Measurements from ENCODE around the gene DECR2.
"Not testable (repeated sequence)": the region's sequence is repeated elsewhere in the genome, so short reads cannot be mapped to it uniquely, and the experiment has no call there.

The DECR2 gene

GRCh38 chr16:386641-387156 lies 15.0 kb upstream of the DECR2 start:
- in situ Hi-C loops (cut with HindIII; ENCODE audit: low sequenced_read_pairs) = no loop called here
- no peak overlapping the region for H3K4me3 ChIP-seq (ENCODE audit: low read depth, low read length)
- TF ChIP-seq CTCF (IDR thresholded peaks at IDR 0.05; ENCODE audit: low read depth, low read length, missing control alignments) = no peak
- DNase-seq (ENCODE audit: low read depth) = no peak

- DNase-seq (ENCODE audit: low read depth); in situ Hi-C loops (cut with HindIII; ENCODE audit: low sequenced_read_pairs); H3K4me3 ChIP-seq (ENCODE audit: low read depth, low read length): not testable (repeated sequence)
- TF ChIP-seq CTCF (IDR thresholded peaks at IDR 0.05; ENCODE audit: low read depth, low read length, missing control alignments) = peak; percentile 22
These were observed 13.7 kb upstream of the DECR2 start for GRCh38 chr16:387761-388666.

- H3K4me3 ChIP-seq (ENCODE audit: low read depth, low read length) = no peak overlapping the region
- in situ Hi-C loops (cut with HindIII; ENCODE audit: low sequenced_read_pairs) = no loop called here
- no peak for DNase-seq (ENCODE audit: low read depth)
- no peak for TF ChIP-seq CTCF (IDR thresholded peaks at IDR 0.05; ENCODE audit: low read depth, low read length, missing control alignments)
These were observed 12.3 kb upstream of the DECR2 start for GRCh38 chr16:389352-389751.

- DNase-seq (ENCODE audit: low read depth) = peak; percentile 43
- H3K4me3 ChIP-seq (ENCODE audit: low read depth, low read length) = no peak overlapping the region
- in situ Hi-C loops (cut with HindIII; ENCODE audit: low sequenced_read_pairs) = no loop called here
These were observed 9.8 kb upstream of the DECR2 start for GRCh38 chr16:391885-392335.

GRCh38 chr16:392450-393030 lies 9.1 kb upstream of the DECR2 start:
- in situ Hi-C loops (cut with HindIII; ENCODE audit: low sequenced_read_pairs) = no loop called here
- TF ChIP-seq CTCF (IDR thresholded peaks at IDR 0.05; ENCODE audit: low read depth, low read length, missing control alignments) = no peak
- no peak for DNase-seq (ENCODE audit: low read depth)
- H3K4me3 ChIP-seq (ENCODE audit: low read depth, low read length) = no peak overlapping the region

More at GRCh38 chr16:391885-392335, 9.8 kb upstream of the DECR2 start:
- TF ChIP-seq CTCF (IDR thresholded peaks at IDR 0.05; ENCODE audit: low read depth, low read length, missing control alignments) = peak; percentile 90

- in situ Hi-C loops (cut with HindIII; ENCODE audit: low sequenced_read_pairs) = no loop called here
- DNase-seq (ENCODE audit: low read depth) = no peak
- H3K4me3 ChIP-seq (ENCODE audit: low read depth, low read length) = peak overlapping the region; percentile 40
- no peak for TF ChIP-seq CTCF (IDR thresholded peaks at IDR 0.05; ENCODE audit: low read depth, low read length, missing control alignments)
These were observed 5.5 kb upstream of the DECR2 start for GRCh38 chr16:396199-396598.

Measured in astrocyte of the cerebellum (primary cell).